HCT116 (cell line): Measurements from ENCODE around the gene C1orf53. TPM values are rescaled to one million over a fixed set of nuclear protein-coding genes. Genes with fewer than 3 reads are reported as not detected.

Source experiments
- ATAC-seq: fragments of 200-7000 bp; cut with Tn5 transposase; 2 replicates; pipeline ENCODE4 v1.9.1; 2020; ENCODE audit warnings: mild to moderate bottlenecking, moderate library complexity
- BruUV-seq: library from RNA; stranded (reverse); fragments of 400-500 nt; replicated peaks from 2 replicates; lab custom pipeline; 2021; lab: Mats Ljungman, UMichigan
- CTCF ChIA-PET: fragments of 300-600 bp; sonication (Branson Sonifier 250); formaldehyde crosslinking; loops from one replicate; lab custom pipeline; 2021; ENCODE audit warnings: antibody characterized with exemption; lab: Charles Lee
- POLR2A ChIA-PET: fragments of 300-600, 350-600 bp; sonication (Branson Sonifier 250); formaldehyde crosslinking; loops from one replicate; lab custom pipeline; 2021; ENCODE audit warnings: antibody characterized with exemption; lab: Charles Lee
- RAD21 ChIA-PET, 2 experiments: fragments of 300-600 bp; sonication (Branson Sonifier 250); formaldehyde crosslinking; loops; one replicate each; lab custom pipeline; 2023; ENCODE audit warnings: low total read pairs in 2 of 2; ENCODE audit not compliant: uncharacterized antibody in 2 of 2, unreplicated experiment in 2 of 2, low non-redundant PET in 1 of 2; lab: Charles Lee
- DNase-seq: peaks from one replicate; pipeline ENCODE4 v3.0.0-alpha.2; 2010; ENCODE audit warnings: low read depth, low spot score
- H2AFZ ChIP-seq: fragments of 200-600 bp; shearing (Covaris generic), sonication (generic); 2 replicates; pipeline ENCODE4 v1.6.1; 2017; ENCODE audit warnings: low read depth, mixed run types, mixed read lengths, antibody characterized with exemption, low read length; ENCODE audit not compliant: poor library complexity, severe bottlenecking
- H3K27ac ChIP-seq: 2 replicates; pipeline ENCODE4 v1.5.1; 2012; ENCODE audit warnings: low read depth, low read length
- H3K27me3 ChIP-seq: fragments of 200-600 bp; sonication (generic); 2 replicates; pipeline ENCODE4 v1.6.1; 2016; ENCODE audit warnings: mixed run types, low read length, mixed read lengths; ENCODE audit not compliant: insufficient read depth
- H3K36me3 ChIP-seq, 2 experiments: fragments of 200-500 bp in 1 of 2; fragments of 200-600 bp in 1 of 2; sonication (Bioruptor generic) in 1 of 2; sonication (generic) in 1 of 2; 2 replicates each; pipeline versions ENCODE4 v1.5.1 to v1.6.1; 2014 to 2016; ENCODE audit warnings: low read length in 2 of 2, inconsistent platforms in 1 of 2, mixed read lengths in 1 of 2, mixed run types in 1 of 2; ENCODE audit not compliant: insufficient read depth in 2 of 2, control insufficient read depth in 1 of 2
- H3K4me1 ChIP-seq, 2 experiments: fragments of 200-600 bp in 1 of 2; sonication (generic) in 1 of 2; 2 replicates each; pipeline versions ENCODE4 v1.5.1 to v1.6.1; 2012 to 2017; ENCODE audit warnings: low read length in 2 of 2, inconsistent platforms in 1 of 2, mild to moderate bottlenecking in 1 of 2, mixed read lengths in 1 of 2, mixed run types in 1 of 2, moderate library complexity in 1 of 2; ENCODE audit not compliant: insufficient read depth in 2 of 2, control insufficient read depth in 1 of 2
- H3K4me2 ChIP-seq: fragments of 200-600 bp; sonication (generic); 2 replicates; pipeline ENCODE4 v1.6.1; 2017; ENCODE audit warnings: mixed run types, low read length, mixed read lengths
- H3K4me3 ChIP-seq, 2 experiments: fragments of 200-600 bp in 1 of 2; sonication (generic) in 1 of 2; replicated peaks in 1 of 2; 2 replicates each; pipeline ENCODE4 v1.5.1; 2011 to 2016; ENCODE audit warnings: low read length in 2 of 2, control low read depth in 1 of 2, low read depth in 1 of 2, mild to moderate bottlenecking in 1 of 2, mixed read lengths in 1 of 2, mixed run types in 1 of 2
- H3K79me2 ChIP-seq: fragments of 200-600 bp; sonication (generic); 2 replicates; pipeline ENCODE4 v1.6.1; 2017; ENCODE audit warnings: mild to moderate bottlenecking, mixed run types, low read length, moderate library complexity, mixed read lengths; ENCODE audit not compliant: insufficient read depth
- H3K9ac ChIP-seq: fragments of 200-600 bp; sonication (generic); 2 replicates; pipeline ENCODE4 v1.6.1; 2016; ENCODE audit warnings: low read length, mixed read lengths
- H3K9me2 ChIP-seq: fragments of 200-600 bp; sonication (generic), shearing (Covaris generic); 2 replicates; pipeline ENCODE4 v1.6.1; 2017; ENCODE audit warnings: mixed run types, mild to moderate bottlenecking, moderate library complexity; ENCODE audit not compliant: insufficient read depth
- H3K9me3 ChIP-seq, 2 experiments: fragments of 200-500 bp in 1 of 2; fragments of 200-600 bp in 1 of 2; sonication (Bioruptor generic) in 1 of 2; sonication (generic) in 1 of 2; 2 replicates each; pipeline ENCODE4 v1.6.1; 2014 to 2017; ENCODE audit warnings: low read length in 2 of 2, mixed read lengths in 2 of 2, inconsistent platforms in 1 of 2, low read depth in 1 of 2, mild to moderate bottlenecking in 1 of 2, mixed run types in 1 of 2, moderate library complexity in 1 of 2; ENCODE audit not compliant: control insufficient read depth in 1 of 2, insufficient read depth in 1 of 2
- H4K20me1 ChIP-seq: fragments of 200-600 bp; sonication (generic), shearing (Covaris generic); 2 replicates; pipeline ENCODE4 v1.6.1; 2017; ENCODE audit warnings: mixed run types, mild to moderate bottlenecking, moderate library complexity; ENCODE audit not compliant: insufficient read depth
- ATF3 ChIP-seq: IDR thresholded peaks from 2 replicates; pipeline ENCODE4 v1.6.1; 2012
- CEBPB ChIP-seq: IDR thresholded peaks from 2 replicates; pipeline ENCODE4 v1.6.1; 2012; ENCODE audit warnings: low read depth
- EGR1 ChIP-seq: IDR thresholded peaks from 2 replicates; pipeline ENCODE4 v1.6.1; 2012; ENCODE audit warnings: low read depth
- ELF1 ChIP-seq: IDR thresholded peaks from 2 replicates; pipeline ENCODE4 v1.6.1; 2012; ENCODE audit warnings: low read depth, borderline replicate concordance
- EZH2 ChIP-seq: fragments of 200-600 bp; sonication (generic); IDR thresholded peaks from 2 replicates; pipeline ENCODE4 v1.6.1; 2017; ENCODE audit warnings: antibody characterized with exemption, mixed run types
- EZH2phosphoT487 ChIP-seq: fragments of 200-600 bp; IDR thresholded peaks from 2 replicates; pipeline ENCODE4 v1.6.1; 2018; ENCODE audit warnings: antibody characterized with exemption, borderline replicate concordance
- FOSL1 ChIP-seq: IDR thresholded peaks from 2 replicates; pipeline ENCODE4 v1.6.1; 2012; ENCODE audit warnings: low read depth
- JUND ChIP-seq: IDR thresholded peaks from 2 replicates; pipeline ENCODE4 v1.6.1; 2012
- MAX ChIP-seq: IDR thresholded peaks from 2 replicates; pipeline ENCODE4 v1.6.1; 2012
- POLR2A ChIP-seq: IDR thresholded peaks from 2 replicates; pipeline ENCODE4 v1.7.0; 2011; ENCODE audit warnings: borderline replicate concordance; ENCODE audit not compliant: insufficient read depth, insufficient read length; ENCODE audit errors: extremely low read depth
- POLR2AphosphoS5 ChIP-seq: IDR thresholded peaks from 2 replicates; pipeline ENCODE4 v1.6.1; 2011; ENCODE audit warnings: mild to moderate bottlenecking, low read depth, low read length, moderate library complexity
- SRF ChIP-seq: IDR thresholded peaks from 2 replicates; pipeline ENCODE4 v1.6.1; 2012; ENCODE audit warnings: low read depth
- YY1 ChIP-seq: IDR thresholded peaks from 2 replicates; pipeline ENCODE4 v1.6.1; 2011; ENCODE audit warnings: low read length, low read depth, moderate library complexity, mild to moderate bottlenecking; ENCODE audit not compliant: insufficient replicate concordance; ENCODE audit errors: extremely low read depth
- ZFX ChIP-seq: fragments of 450-650 bp; IDR thresholded peaks from 2 replicates; pipeline ENCODE4 v1.6.1; 2017
- ZNF274 ChIP-seq: fragments of 200-500 bp; sonication (Bioruptor generic); IDR thresholded peaks from 2 replicates; pipeline ENCODE4 v1.6.1; 2014; ENCODE audit warnings: mild to moderate bottlenecking, low read depth, low read length, inconsistent platforms
- intact Hi-C: fragments of 100-400 bp; cut with micrococcal nuclease; formaldehyde crosslinking; loops from 2 replicates; pipeline ENCODE4 v1.10.0; 2022
- total RNA-seq: library from RNA; stranded (reverse); gene quantifications from one replicate; pipeline ENCODE4 v1.2.1, GENCODE V29; 2021; ENCODE audit not compliant: unreplicated experiment
- TF ChIP-seq, protein P1 (sequence below), 3 experiments: fragments of 200-600 bp in 1 of 3; sonication (generic) in 1 of 3; IDR thresholded peaks in 2 of 3; conservative IDR thresholded peaks in 1 of 3; 2 replicates each; pipeline ENCODE4 v1.5.1; 2012 to 2017; ENCODE audit warnings: low read depth in 2 of 3, low read length in 2 of 3, antibody characterized with exemption in 1 of 3, borderline replicate concordance in 1 of 3, control low read depth in 1 of 3, mild to moderate bottlenecking in 1 of 3, mixed read lengths in 1 of 3, mixed run types in 1 of 3, moderate library complexity in 1 of 3; ENCODE audit not compliant: insufficient read depth in 1 of 3
- TF ChIP-seq, protein P2 (sequence below): IDR thresholded peaks from 2 replicates; pipeline ENCODE4 v1.6.1; 2012; ENCODE audit warnings: low read depth

Gene C1orf53
- total RNA-seq, 1 experiment from 2014 or later, result 4.2 TPM

DNA sequence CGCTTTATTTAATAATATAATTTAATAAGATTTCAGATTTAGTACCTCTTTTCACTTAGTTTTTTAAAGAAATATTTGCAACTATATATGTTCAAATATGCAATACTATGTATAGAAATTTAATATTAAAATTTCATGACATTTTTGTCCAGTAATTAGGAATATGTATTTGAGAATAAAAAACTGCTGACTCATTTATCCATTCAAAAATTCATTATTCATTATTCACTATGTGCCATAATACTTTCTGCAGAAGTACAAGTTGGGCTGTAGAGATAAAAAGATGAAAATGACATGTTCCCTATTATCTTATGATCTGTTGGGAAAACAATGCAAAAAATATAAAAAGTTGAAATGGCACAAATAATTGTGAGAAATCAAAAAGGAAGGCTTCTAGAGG lies 3.4 kb upstream of the C1orf53 start:
- Histone ChIP-seq H2AFZ (no peak overlapping the region), H4K20me1 (no peaks in the 10 kb centered on the region), H3K9me2 (no peaks in the 10 kb centered on the region), H3K9ac (no peak overlapping the region), H3K27me3 (no peaks in the 10 kb centered on the region), H3K27ac (no peak overlapping the region), H3K9me3 (no peaks in the 10 kb centered on the region), H3K4me2 (no peak overlapping the region), H3K36me3 (no peaks in the 10 kb centered on the region), H3K79me2 (no peaks in the 10 kb centered on the region), H3K4me1 (peaks cover 3 to 16% of the 10 kb centered on the region in 2 experiments; a peak in 2 of 4 replicates), H3K4me3 (no peak overlapping the region)
- ATAC-seq (no peak), DNase-seq (no peak)
- ChIA-PET RAD21 (no interaction called here), POLR2A (no interaction called here), CTCF (no interaction called here)
- intact Hi-C loops, result no loop called here
- TF ChIP-seq EZH2, result no peak
- no peak for TF ChIP-seq ELF1
- no peak for TF ChIP-seq SRF
- no peak for TF ChIP-seq ZNF274
- no peak for TF ChIP-seq MAX
- no peak for TF ChIP-seq ZFX
- no peak for TF ChIP-seq CEBPB
- TF ChIP-seq POLR2AphosphoS5, result no peak
- TF ChIP-seq, protein P1, sequence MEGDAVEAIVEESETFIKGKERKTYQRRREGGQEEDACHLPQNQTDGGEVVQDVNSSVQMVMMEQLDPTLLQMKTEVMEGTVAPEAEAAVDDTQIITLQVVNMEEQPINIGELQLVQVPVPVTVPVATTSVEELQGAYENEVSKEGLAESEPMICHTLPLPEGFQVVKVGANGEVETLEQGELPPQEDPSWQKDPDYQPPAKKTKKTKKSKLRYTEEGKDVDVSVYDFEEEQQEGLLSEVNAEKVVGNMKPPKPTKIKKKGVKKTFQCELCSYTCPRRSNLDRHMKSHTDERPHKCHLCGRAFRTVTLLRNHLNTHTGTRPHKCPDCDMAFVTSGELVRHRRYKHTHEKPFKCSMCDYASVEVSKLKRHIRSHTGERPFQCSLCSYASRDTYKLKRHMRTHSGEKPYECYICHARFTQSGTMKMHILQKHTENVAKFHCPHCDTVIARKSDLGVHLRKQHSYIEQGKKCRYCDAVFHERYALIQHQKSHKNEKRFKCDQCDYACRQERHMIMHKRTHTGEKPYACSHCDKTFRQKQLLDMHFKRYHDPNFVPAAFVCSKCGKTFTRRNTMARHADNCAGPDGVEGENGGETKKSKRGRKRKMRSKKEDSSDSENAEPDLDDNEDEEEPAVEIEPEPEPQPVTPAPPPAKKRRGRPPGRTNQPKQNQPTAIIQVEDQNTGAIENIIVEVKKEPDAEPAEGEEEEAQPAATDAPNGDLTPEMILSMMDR (IDR thresholded peaks at IDR 0.05 in 2 of 3, conservative IDR thresholded peaks at IDR 0.05 in 1 of 3; ENCODE audit: borderline replicate concordance in 1 of 3, insufficient read depth in 1 of 3, low read depth in 2 of 3, low read length in 2 of 3), result no peak
- no peak for TF ChIP-seq EGR1
- no peak for TF ChIP-seq JUND
- TF ChIP-seq POLR2A, result no peak
- TF ChIP-seq YY1, result no peak
- TF ChIP-seq ATF3, result no peak
- TF ChIP-seq, protein P2, sequence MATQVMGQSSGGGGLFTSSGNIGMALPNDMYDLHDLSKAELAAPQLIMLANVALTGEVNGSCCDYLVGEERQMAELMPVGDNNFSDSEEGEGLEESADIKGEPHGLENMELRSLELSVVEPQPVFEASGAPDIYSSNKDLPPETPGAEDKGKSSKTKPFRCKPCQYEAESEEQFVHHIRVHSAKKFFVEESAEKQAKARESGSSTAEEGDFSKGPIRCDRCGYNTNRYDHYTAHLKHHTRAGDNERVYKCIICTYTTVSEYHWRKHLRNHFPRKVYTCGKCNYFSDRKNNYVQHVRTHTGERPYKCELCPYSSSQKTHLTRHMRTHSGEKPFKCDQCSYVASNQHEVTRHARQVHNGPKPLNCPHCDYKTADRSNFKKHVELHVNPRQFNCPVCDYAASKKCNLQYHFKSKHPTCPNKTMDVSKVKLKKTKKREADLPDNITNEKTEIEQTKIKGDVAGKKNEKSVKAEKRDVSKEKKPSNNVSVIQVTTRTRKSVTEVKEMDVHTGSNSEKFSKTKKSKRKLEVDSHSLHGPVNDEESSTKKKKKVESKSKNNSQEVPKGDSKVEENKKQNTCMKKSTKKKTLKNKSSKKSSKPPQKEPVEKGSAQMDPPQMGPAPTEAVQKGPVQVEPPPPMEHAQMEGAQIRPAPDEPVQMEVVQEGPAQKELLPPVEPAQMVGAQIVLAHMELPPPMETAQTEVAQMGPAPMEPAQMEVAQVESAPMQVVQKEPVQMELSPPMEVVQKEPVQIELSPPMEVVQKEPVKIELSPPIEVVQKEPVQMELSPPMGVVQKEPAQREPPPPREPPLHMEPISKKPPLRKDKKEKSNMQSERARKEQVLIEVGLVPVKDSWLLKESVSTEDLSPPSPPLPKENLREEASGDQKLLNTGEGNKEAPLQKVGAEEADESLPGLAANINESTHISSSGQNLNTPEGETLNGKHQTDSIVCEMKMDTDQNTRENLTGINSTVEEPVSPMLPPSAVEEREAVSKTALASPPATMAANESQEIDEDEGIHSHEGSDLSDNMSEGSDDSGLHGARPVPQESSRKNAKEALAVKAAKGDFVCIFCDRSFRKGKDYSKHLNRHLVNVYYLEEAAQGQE, result no peak
- TF ChIP-seq EZH2phosphoT487, result no peak
- TF ChIP-seq FOSL1, result no peak
- no TSS peak for BruUV-seq
